IgD-negative memory B cell (primary cell): ENCODE data around the gene ABLIM1. TPM values are rescaled to one million over a fixed set of nuclear protein-coding genes. Genes with fewer than 3 reads are reported as not detected.

Experiments used
- H3K27ac Mint-ChIP-seq, 3 donors: one replicate each; pipeline ENCODE4 v1.8.0; 2020 to 2022; ENCODE audit warnings: mild to moderate bottlenecking in 3 of 3, mixed read lengths in 3 of 3, moderate library complexity in 1 of 3
- H3K27me3 Mint-ChIP-seq: one replicate; pipeline ENCODE4 v1.8.0; 2021; ENCODE audit warnings: mixed read lengths
- H3K36me3 Mint-ChIP-seq: one replicate; pipeline ENCODE4 v1.8.0; 2020; ENCODE audit warnings: mild to moderate bottlenecking, mixed read lengths
- H3K4me1 Mint-ChIP-seq, 3 donors: one replicate each; pipeline ENCODE4 v1.8.0; 2020 to 2022; ENCODE audit warnings: mixed read lengths in 3 of 3, mild to moderate bottlenecking in 1 of 3
- H3K4me3 Mint-ChIP-seq, 4 donors: one replicate each; pipeline ENCODE4 v1.8.0; 2020 to 2022; ENCODE audit warnings: mild to moderate bottlenecking in 4 of 4, mixed read lengths in 4 of 4, moderate library complexity in 3 of 4
- H3K9me3 Mint-ChIP-seq, 3 donors: one replicate each; pipeline ENCODE4 v1.8.0; 2020 to 2021; ENCODE audit warnings: mixed read lengths in 3 of 3, mild to moderate bottlenecking in 1 of 3
- polyA plus RNA-seq: library from polyadenylated mRNA; unstranded; fragments of 300-500 nt; fragmentation: Illumina TruSeq; gene quantifications from one replicate; pipeline ENCODE4 v1.2.3, GENCODE V29; 2021

ABLIM1 gene
- polyA plus RNA-seq, 1 donor from 2014 or later, result 115 TPM

GRCh38 chr10:114664127-114664526 is 6.1 kb upstream of the ABLIM1 start:
- no peak overlapping the region for H3K4me3 Mint-ChIP-seq
- H3K36me3 Mint-ChIP-seq, result no peaks in the 10 kb centered on the region
- no peaks in the 10 kb centered on the region for H3K27me3 Mint-ChIP-seq
- H3K9me3 Mint-ChIP-seq, result peaks cover 0 to 6% (median 4%) of the 10 kb centered on the region in 3 donors
- H3K27ac Mint-ChIP-seq, result no peak overlapping the region
- no peaks in the 10 kb centered on the region for H3K4me1 Mint-ChIP-seq

DNA sequence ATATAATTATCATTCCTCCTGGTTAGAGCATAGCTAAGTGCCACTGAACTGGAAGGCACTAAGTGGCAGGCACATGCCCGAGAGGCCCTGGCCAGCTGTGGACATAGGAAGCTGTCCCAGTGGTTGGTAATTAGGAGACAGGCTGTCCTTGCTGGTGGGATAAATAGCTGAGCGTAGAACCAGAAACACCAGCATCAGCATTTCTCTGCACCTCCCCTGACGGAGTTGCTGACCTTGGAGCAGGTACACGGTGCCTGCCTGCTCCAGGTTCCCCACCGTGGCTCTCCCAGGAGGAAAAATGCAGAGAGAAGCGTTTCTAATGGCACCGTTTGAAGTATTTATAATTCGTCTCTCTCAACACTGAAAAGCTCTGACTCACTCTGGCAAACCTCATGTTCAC is 5.6 kb upstream of the ABLIM1 start:
- no peaks in the 10 kb centered on the region for H3K36me3 Mint-ChIP-seq
- no peak overlapping the region for H3K4me3 Mint-ChIP-seq
- H3K4me1 Mint-ChIP-seq, result no peaks in the 10 kb centered on the region
- peaks cover 0 to 6% (median 4%) of the 10 kb centered on the region in 3 donors for H3K9me3 Mint-ChIP-seq
- H3K27ac Mint-ChIP-seq, result no peak overlapping the region
- H3K27me3 Mint-ChIP-seq, result no peaks in the 10 kb centered on the region

DNA sequence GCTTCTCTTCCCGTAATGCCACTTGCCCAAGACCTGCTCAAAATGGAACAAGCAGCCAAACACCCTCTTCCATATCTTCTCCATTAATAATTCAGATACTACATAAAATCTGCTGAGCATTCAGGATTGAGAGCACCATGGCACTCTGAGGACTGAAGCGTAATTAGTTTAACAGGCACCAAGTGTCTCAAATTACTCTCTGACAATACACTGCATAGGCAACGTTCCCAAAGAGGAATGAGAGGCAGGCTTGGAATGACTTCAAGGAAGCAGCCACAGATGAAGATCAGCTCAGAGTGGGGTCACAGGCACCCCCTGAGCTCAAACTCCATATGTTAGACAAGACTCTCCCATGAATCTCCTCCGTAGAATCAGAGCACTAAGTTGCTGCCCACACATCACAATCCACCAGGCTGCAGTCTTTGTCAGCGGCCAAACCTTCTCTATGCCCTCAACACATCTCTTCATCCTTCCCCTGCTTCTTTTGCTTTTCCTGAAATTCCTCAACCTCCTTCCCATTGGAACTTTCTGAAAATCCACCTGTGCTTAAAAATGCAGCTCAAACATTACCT is 4.7 kb upstream of the ABLIM1 start:
- no peak overlapping the region for H3K4me3 Mint-ChIP-seq
- no peaks in the 10 kb centered on the region for H3K36me3 Mint-ChIP-seq
- no peaks in the 10 kb centered on the region for H3K27me3 Mint-ChIP-seq
- H3K27ac Mint-ChIP-seq, result no peak overlapping the region
- peaks cover 0 to 4% (median 2%) of the 10 kb centered on the region in 3 donors for H3K9me3 Mint-ChIP-seq
- H3K4me1 Mint-ChIP-seq, result no peaks in the 10 kb centered on the region

DNA sequence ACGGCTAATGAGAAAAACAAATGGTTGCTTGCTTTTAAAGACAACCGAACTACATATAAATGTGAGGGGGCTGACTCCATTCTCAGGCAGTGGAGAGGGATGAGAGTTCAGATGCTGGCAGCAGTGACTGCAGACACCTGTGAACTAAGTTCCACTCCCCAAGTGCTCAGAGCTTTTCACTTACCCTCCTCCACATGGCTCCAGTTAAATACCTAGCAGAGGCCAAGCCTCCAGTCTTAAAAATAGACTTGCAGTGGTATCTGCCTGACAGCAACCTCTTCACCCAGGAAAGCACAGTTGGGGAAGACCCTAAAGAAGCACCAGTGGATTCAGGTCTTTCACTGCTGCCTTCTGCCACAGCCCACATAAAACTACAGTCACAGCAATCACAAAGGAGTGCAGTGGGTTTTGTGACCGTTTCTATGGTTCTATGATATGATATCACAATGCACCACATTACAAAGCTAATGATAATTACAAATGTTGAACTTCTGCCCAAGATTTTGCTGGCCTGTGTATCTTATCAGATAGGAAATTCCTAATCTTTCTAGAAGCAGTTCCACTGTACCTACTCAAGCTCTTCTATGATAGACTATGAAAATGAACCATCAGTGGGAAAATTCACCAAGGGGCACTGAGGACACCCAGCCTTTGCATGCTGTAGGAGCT is 3.3 kb upstream of the ABLIM1 start:
- Mint-ChIP-seq H3K4me3 (no peak overlapping the region), H3K36me3 (no peaks in the 10 kb centered on the region), H3K9me3 (peaks cover 0 to 4% (median 2%) of the 10 kb centered on the region in 3 donors), H3K27me3 (peaks cover 1% of the 10 kb centered on the region), H3K4me1 (no peaks in the 10 kb centered on the region), H3K27ac (no peak overlapping the region)

DNA sequence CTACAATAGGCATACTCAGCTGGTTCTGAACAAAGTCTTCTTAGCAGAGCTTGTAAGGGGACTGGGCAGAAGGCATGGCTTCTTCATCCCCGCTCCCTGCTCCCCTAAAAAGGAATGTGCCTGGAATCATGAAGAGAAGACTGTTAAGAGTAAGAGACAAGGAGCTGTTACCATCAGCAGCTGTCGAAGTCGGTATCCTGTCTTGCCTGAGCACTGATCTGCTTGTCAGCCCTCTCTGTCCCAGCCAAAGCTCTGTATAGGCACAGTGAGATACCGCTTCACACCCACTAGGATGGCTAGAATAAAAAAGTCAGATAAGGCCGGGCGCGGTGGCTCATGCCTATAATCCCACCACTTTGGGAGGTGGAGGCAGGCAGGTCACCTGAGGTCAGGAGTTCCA is 2.4 kb downstream of the ABLIM1 start:
- no peak overlapping the region for H3K4me3 Mint-ChIP-seq
- peaks cover 0 to 2% (median 0%) of the 10 kb centered on the region in 3 donors for H3K9me3 Mint-ChIP-seq
- H3K27me3 Mint-ChIP-seq, result peaks cover 6% of the 10 kb centered on the region
- H3K36me3 Mint-ChIP-seq, result no peaks in the 10 kb centered on the region
- no peak overlapping the region for H3K27ac Mint-ChIP-seq
- H3K4me1 Mint-ChIP-seq, result peaks cover 0 to 2% (median 0%) of the 10 kb centered on the region in 3 donors

GRCh38 chr10:114654822-114655575 is 3.1 kb downstream of the ABLIM1 start:
- no peak overlapping the region for H3K4me3 Mint-ChIP-seq
- H3K27me3 Mint-ChIP-seq, result peaks cover 6% of the 10 kb centered on the region
- H3K4me1 Mint-ChIP-seq, result peaks cover 0 to 2% (median 0%) of the 10 kb centered on the region in 3 donors
- no peaks in the 10 kb centered on the region for H3K36me3 Mint-ChIP-seq
- no peak overlapping the region for H3K27ac Mint-ChIP-seq
- H3K9me3 Mint-ChIP-seq, result peaks cover 0 to 2% (median 0%) of the 10 kb centered on the region in 3 donors

DNA sequence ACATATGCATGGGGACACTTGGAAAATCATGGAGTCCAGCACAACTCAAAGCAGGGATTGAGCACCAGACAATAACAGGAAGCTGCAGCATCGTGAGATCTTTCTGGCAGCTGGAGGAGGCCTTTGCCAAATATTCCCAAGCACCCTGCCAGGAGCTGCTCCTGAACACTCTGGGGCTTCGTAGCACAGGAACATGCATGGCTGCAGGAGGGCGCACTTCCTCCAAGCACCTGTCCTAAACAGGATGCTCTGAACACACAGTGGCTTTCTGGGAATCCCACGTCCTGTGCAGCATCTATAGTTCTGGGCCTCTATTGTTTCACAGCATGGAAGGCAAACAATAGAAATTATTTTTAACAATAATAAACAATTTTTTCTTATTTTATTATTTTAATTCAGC is 4.1 kb downstream of the ABLIM1 start:
- Mint-ChIP-seq H3K27ac (no peak overlapping the region), H3K4me1 (peaks cover 0 to 4% (median 2%) of the 10 kb centered on the region in 3 donors), H3K9me3 (peaks cover 0 to 2% (median 0%) of the 10 kb centered on the region in 3 donors), H3K4me3 (no peak overlapping the region), H3K27me3 (peaks cover 6% of the 10 kb centered on the region), H3K36me3 (no peaks in the 10 kb centered on the region)

DNA sequence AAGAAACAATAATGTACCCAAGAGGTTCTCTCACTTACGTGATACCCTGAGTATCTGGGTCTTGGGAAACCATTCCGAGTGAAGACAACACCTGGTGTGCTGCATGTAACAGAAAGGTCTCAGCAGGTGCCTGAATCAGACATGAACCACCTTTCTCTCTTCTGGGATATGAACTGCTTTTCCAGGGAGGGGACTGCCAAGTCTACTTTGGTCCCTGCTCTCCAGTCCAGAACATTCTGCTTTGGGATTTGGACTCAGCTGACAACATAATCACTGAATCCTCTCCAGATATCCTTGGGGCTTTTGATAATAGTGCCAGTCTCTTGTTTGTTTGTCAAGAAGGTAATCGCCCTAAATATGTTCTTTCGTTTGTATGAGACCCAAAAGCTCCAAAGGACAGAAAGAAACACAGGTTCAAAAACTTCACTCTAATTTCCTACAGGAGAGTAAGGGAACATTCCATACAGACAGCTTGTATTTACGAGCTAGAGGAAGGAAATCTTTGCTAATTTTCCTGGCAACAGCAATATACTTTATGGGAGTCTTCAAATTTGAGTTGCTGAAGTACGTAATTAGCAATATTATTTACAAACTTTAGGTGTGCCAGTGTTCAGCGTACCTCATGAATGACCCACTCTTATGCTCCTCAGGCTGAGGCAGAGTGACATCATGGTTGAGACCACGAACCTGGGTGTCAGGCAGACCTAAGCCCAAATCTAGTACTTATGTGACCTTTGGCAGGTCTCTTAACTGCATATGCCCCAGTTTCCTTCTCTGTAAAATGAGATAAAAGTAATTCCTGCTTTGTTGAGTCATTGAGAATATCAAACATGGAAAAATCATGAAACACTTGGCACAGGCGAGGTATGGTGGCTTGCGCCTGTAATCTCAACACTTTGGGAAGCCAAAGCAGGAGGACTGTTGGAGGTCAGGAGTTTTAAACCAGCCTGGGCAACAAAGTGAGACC is 5.4 kb downstream of the ABLIM1 start:
- no peak overlapping the region for H3K27ac Mint-ChIP-seq

GRCh38 chr10:114650831-114651230 is 7.2 kb downstream of the ABLIM1 start:
- Mint-ChIP-seq H3K4me1 (peaks cover 0 to 4% (median 2%) of the 10 kb centered on the region in 3 donors), H3K9me3 (no peaks in the 10 kb centered on the region), H3K4me3 (no peak overlapping the region)

More for the DNA sequence above, 5.4 kb downstream of the ABLIM1 start:
- peaks cover 0 to 2% (median 0%) of the 10 kb centered on the region in 3 donors for H3K9me3 Mint-ChIP-seq
- peaks cover 0 to 4% (median 2%) of the 10 kb centered on the region in 3 donors for H3K4me1 Mint-ChIP-seq
- H3K27me3 Mint-ChIP-seq, result peaks cover 6% of the 10 kb centered on the region
- no peak overlapping the region for H3K4me3 Mint-ChIP-seq
- H3K36me3 Mint-ChIP-seq, result no peaks in the 10 kb centered on the region

DNA sequence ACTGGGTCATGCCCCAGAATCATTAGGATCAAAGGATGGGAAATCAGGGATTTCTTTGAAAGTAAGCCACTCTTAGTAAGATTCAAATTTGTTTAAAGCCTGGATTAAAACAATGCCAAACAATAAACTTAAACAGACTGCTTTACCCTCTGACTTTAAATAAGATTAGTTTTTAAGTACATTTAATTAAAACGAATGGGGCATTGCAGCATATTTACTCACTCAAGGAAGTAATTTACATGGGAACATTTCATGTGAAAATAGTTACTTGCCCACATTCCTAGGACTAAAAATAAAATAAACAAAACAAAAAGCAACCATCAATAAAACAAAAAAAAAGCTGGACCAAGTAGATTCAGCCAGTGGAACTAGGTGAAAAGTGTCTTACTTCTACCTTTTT is 7.8 kb downstream of the ABLIM1 start:
- Mint-ChIP-seq H3K27me3 (peaks cover 5% of the 10 kb centered on the region), H3K4me1 (peaks cover 0 to 4% (median 2%) of the 10 kb centered on the region in 3 donors), H3K9me3 (no peaks in the 10 kb centered on the region), H3K27ac (no peak overlapping the region), H3K4me3 (no peak overlapping the region), H3K36me3 (no peaks in the 10 kb centered on the region)

More at GRCh38 chr10:114650831-114651230, 7.2 kb downstream of the ABLIM1 start:
- peak overlapping the region in 1 of 3 donors; percentile 12 for H3K27ac Mint-ChIP-seq
- peaks cover 9% of the 10 kb centered on the region for H3K27me3 Mint-ChIP-seq
- H3K36me3 Mint-ChIP-seq, result no peaks in the 10 kb centered on the region

- no peak overlapping the region for H3K4me3 Mint-ChIP-seq
- no peaks in the 10 kb centered on the region for H3K9me3 Mint-ChIP-seq
- H3K27me3 Mint-ChIP-seq, result peaks cover 5% of the 10 kb centered on the region
- H3K4me1 Mint-ChIP-seq, result peaks cover 0 to 4% (median 2%) of the 10 kb centered on the region in 3 donors
- no peaks in the 10 kb centered on the region for H3K36me3 Mint-ChIP-seq
- H3K27ac Mint-ChIP-seq, result no peak overlapping the region
Measured at GRCh38 chr10:114649217-114649903, 8.7 kb downstream of the ABLIM1 start.

GRCh38 chr10:114648368-114648767 is 9.7 kb downstream of the ABLIM1 start:
- Mint-ChIP-seq H3K4me1 (peaks cover 0 to 4% (median 2%) of the 10 kb centered on the region in 3 donors), H3K4me3 (no peak overlapping the region), H3K27ac (no peak overlapping the region), H3K9me3 (no peaks in the 10 kb centered on the region), H3K36me3 (no peaks in the 10 kb centered on the region), H3K27me3 (peaks cover 5% of the 10 kb centered on the region)

DNA sequence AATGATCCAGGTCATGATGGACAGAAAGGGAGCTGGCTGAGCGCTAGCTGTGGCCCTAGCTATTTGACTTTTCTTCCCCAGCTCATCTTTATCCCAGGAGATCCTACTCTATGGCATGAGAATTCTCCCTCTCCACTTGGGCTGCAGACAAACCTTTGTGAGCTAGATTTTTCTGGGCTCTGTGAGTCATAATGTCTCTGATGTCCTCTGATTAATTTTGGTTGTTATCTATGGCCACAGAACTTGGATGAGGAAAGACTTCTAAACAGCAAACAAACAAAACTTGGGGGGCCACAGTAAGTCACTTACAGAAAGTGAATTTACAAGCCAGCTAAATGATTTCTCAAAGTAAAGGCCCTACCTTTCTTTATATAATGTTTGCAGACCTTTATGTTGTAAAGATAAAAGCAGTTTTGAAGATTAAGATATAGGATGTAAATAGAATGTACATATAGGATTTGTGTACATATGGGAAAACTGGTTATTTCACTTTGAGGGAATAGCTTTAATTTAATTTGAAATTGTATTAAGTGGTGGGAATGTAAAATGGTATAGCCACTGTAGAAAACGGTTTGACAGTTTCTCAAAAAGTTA is 10.4 kb downstream of the ABLIM1 start:
- Mint-ChIP-seq H3K27ac (peak overlapping the region in 1 of 3 donors; percentile 30), H3K4me1 (peaks cover 0 to 3% (median 2%) of the 10 kb centered on the region in 3 donors), H3K36me3 (no peaks in the 10 kb centered on the region)

DNA sequence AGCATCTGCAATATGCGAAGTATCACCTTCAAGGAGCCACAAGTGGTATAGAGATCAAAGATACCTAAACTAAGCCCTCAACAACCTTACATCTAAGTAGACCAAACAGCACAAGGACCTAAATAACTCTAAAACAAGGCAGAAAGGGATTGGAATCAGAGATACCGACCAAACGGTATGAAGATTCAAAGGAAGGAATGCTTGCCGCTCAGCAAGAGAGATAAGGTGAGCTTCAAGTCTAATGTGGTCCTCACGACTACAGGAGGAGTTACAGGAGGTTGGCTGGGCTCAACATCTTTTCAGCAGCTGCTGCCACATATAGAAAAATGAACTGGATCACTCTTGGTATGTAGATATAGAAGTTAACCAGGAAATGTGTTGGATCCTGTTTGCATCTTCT is 11.6 kb downstream of the ABLIM1 start:
- Mint-ChIP-seq H3K9me3 (no peaks in the 10 kb centered on the region), H3K27ac (no peak overlapping the region), H3K4me1 (peaks cover 0 to 3% (median 2%) of the 10 kb centered on the region in 3 donors), H3K27me3 (peaks cover 5% of the 10 kb centered on the region), H3K36me3 (no peaks in the 10 kb centered on the region), H3K4me3 (no peak overlapping the region)

More for the DNA sequence above, 10.4 kb downstream of the ABLIM1 start:
- Mint-ChIP-seq H3K4me3 (no peak overlapping the region), H3K27me3 (peaks cover 5% of the 10 kb centered on the region), H3K9me3 (no peaks in the 10 kb centered on the region)
